ENCODE data around the gene PCSK2. TPM values are rescaled to one million over a fixed set of nuclear protein-coding genes. Genes with fewer than 3 reads are reported as not detected.
A peak's percentile ranks its signal among the peaks of the same experiment; 100 is the strongest.

The PCSK2 gene
- total RNA-seq, 4 donors from 2014 or later: 2.0 to 12.5 (median 7.2) TPM

DNA sequence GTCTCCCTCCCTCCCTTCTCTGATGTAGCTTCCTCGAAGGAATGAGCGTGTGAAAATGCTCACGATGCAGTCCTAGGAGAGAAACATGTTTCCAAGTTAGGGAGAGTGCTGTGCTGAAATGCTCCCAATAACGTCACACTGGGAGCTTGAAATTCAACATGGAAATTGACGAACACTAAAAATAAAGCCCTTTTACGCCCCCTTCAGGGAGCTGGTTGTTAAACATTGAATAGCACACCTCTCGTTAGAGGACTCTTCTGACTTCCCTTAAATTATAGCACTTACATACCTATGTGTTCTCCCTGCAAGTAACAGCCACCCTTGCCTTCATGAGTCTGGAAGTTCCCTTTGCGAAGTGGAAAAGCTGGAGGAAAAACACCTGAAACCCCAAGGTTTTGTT lies 215.7 kb downstream of the PCSK2 start:
- WGBS: 46% methylated on average over 8 of the region's 8 CpGs
- H3K27ac ChIP-seq (replicated peaks in 1 of 4): no peak overlapping the region
- peak; percentile 12 for DNase-seq (ENCODE audit: extremely low spot score)
- intact Hi-C loops (cut with DNase I): no loop called here
- H3K4me3 ChIP-seq: no peak overlapping the region
- H3K9me3 ChIP-seq: no peaks in the 10 kb centered on the region
- H3K27me3 ChIP-seq: peaks cover 0 to 43% (median 0%) of the 10 kb centered on the region in 4 donors
- H3K36me3 ChIP-seq: no peaks in the 10 kb centered on the region
- no peak for TF ChIP-seq EP300 (IDR thresholded peaks at IDR 0.05)
- no peak for TF ChIP-seq POLR2A (IDR thresholded peaks at IDR 0.05; ENCODE audit: low read depth)
- TF ChIP-seq, protein P1, sequence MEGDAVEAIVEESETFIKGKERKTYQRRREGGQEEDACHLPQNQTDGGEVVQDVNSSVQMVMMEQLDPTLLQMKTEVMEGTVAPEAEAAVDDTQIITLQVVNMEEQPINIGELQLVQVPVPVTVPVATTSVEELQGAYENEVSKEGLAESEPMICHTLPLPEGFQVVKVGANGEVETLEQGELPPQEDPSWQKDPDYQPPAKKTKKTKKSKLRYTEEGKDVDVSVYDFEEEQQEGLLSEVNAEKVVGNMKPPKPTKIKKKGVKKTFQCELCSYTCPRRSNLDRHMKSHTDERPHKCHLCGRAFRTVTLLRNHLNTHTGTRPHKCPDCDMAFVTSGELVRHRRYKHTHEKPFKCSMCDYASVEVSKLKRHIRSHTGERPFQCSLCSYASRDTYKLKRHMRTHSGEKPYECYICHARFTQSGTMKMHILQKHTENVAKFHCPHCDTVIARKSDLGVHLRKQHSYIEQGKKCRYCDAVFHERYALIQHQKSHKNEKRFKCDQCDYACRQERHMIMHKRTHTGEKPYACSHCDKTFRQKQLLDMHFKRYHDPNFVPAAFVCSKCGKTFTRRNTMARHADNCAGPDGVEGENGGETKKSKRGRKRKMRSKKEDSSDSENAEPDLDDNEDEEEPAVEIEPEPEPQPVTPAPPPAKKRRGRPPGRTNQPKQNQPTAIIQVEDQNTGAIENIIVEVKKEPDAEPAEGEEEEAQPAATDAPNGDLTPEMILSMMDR (IDR thresholded peaks at IDR 0.05): no peak
- TF ChIP-seq POLR2AphosphoS5 (IDR thresholded peaks at IDR 0.05): no peak
- no peaks in the 10 kb centered on the region for H3K4me1 ChIP-seq

- H3K27me3 ChIP-seq: peaks cover 0 to 43% (median 0%) of the 10 kb centered on the region in 4 donors
- H3K27ac ChIP-seq (replicated peaks in 1 of 4): no peak overlapping the region
- no peaks in the 10 kb centered on the region for H3K9me3 ChIP-seq
- TF ChIP-seq POLR2AphosphoS5 (IDR thresholded peaks at IDR 0.05) (no peak), EP300 (IDR thresholded peaks at IDR 0.05) (no peak), POLR2A (IDR thresholded peaks at IDR 0.05; ENCODE audit: low read depth) (no peak)
- TF ChIP-seq, protein P1 (IDR thresholded peaks at IDR 0.05): no peak
- H3K36me3 ChIP-seq: no peaks in the 10 kb centered on the region
- peak; percentile 64 for DNase-seq (ENCODE audit: extremely low spot score)
- intact Hi-C loops (cut with DNase I): no loop called here
- H3K4me3 ChIP-seq: no peak overlapping the region
- 72% methylated on average over 11 of the region's 11 CpGs for WGBS
- H3K4me1 ChIP-seq: no peaks in the 10 kb centered on the region
These were observed 216.5 kb downstream of the PCSK2 start for GRCh38 chr20:17443131-17443858.

DNA sequence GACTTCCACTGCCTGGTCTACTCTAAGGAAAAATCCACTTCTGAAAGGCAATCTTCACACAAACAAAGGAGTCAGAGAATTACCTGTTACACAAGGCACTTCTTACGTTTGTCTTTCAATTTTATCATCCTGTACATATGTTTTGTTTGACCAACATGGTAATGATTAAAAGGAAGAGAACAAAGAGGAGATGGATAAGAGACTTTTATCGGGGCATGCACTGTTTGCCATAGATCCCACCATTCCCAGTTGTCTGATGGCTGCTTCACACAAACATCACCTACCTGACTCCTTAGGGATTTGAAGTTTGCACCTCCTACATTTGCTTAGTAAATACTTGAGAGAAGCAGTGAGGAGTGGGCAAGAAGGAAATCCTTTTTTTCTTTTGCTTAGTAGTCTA lies 217.3 kb downstream of the PCSK2 start:
- H3K4me1 ChIP-seq: no peaks in the 10 kb centered on the region
- no peak overlapping the region for H3K4me3 ChIP-seq
- no peaks in the 10 kb centered on the region for H3K36me3 ChIP-seq
- 59% methylated on average over 2 of the region's 2 CpGs for WGBS
- intact Hi-C loops (cut with DNase I): no loop called here
- peaks cover 0 to 43% (median 0%) of the 10 kb centered on the region in 4 donors for H3K27me3 ChIP-seq
- peak; percentile 29 for DNase-seq (ENCODE audit: extremely low spot score)
- H3K27ac ChIP-seq (replicated peaks in 1 of 4): no peak overlapping the region
- H3K9me3 ChIP-seq: no peaks in the 10 kb centered on the region
- TF ChIP-seq EP300 (IDR thresholded peaks at IDR 0.05) (no peak), POLR2AphosphoS5 (IDR thresholded peaks at IDR 0.05) (no peak), POLR2A (IDR thresholded peaks at IDR 0.05; ENCODE audit: low read depth) (no peak)
- TF ChIP-seq, protein P1 (IDR thresholded peaks at IDR 0.05): no peak

GRCh38 chr20:17445543-17445942 lies 218.7 kb downstream of the PCSK2 start:
- no peak for DNase-seq (ENCODE audit: extremely low spot score)
- peaks cover 0 to 35% (median 0%) of the 10 kb centered on the region in 4 donors for H3K27me3 ChIP-seq
- no peak overlapping the region for H3K4me3 ChIP-seq
- no peaks in the 10 kb centered on the region for H3K4me1 ChIP-seq
- intact Hi-C loops (cut with DNase I): no loop called here
- H3K9me3 ChIP-seq: no peaks in the 10 kb centered on the region
- H3K36me3 ChIP-seq: no peaks in the 10 kb centered on the region
- TF ChIP-seq POLR2AphosphoS5 (IDR thresholded peaks at IDR 0.05) (no peak), EP300 (IDR thresholded peaks at IDR 0.05) (no peak)
- no peak overlapping the region for H3K27ac ChIP-seq (replicated peaks in 1 of 4)
- 49% methylated on average over 12 of the region's 13 CpGs for WGBS

- Histone ChIP-seq H3K27me3 (peaks cover 0 to 41% (median 0%) of the 10 kb centered on the region in 4 donors), H3K9me3 (no peaks in the 10 kb centered on the region), H3K4me1 (no peaks in the 10 kb centered on the region), H3K4me3 (no peak overlapping the region), H3K36me3 (no peaks in the 10 kb centered on the region), H3K27ac (replicated peaks in 1 of 4) (no peak overlapping the region)
- TF ChIP-seq POLR2AphosphoS5 (IDR thresholded peaks at IDR 0.05): no peak
- no peak for TF ChIP-seq POLR2A (IDR thresholded peaks at IDR 0.05; ENCODE audit: low read depth)
- TF ChIP-seq EP300 (IDR thresholded peaks at IDR 0.05): no peak
- TF ChIP-seq, protein P1 (IDR thresholded peaks at IDR 0.05): no peak
- WGBS: 71% methylated on average over 2 of the region's 5 CpGs
- no peak for DNase-seq (ENCODE audit: extremely low spot score)
- intact Hi-C loops (cut with DNase I): no loop called here
These were observed 219.3 kb downstream of the PCSK2 start for GRCh38 chr20:17446171-17446570.

All from esophagus muscularis mucosa (tissue), 4 donors.